Measurements from ENCODE around the gene CSMD2.
A peak's percentile ranks its signal among the peaks of the same experiment; 100 is the strongest.

Gene CSMD2

DNA sequence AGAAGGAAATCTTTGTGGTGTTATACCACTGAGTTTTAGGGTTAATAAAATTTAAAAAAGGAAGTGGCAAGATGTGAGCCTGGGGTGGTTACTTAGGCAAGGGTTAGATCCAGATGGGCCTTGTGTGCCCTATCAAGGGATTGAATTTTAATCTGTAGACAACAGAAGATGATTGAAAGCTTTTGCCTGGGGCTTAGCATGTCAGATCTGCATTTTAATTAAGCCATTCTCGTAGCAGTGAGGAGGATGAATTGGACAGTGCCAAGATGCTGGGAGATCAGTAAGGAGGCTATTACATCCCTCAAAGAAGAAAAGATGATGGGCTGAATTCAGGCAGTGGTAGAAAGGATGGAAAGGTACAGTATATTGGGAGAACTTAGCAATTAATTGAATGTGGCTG lies 258.9 kb downstream of the CSMD2 start:
- no peak for DNase-seq (ENCODE audit: low read depth, low spot score)

DNA sequence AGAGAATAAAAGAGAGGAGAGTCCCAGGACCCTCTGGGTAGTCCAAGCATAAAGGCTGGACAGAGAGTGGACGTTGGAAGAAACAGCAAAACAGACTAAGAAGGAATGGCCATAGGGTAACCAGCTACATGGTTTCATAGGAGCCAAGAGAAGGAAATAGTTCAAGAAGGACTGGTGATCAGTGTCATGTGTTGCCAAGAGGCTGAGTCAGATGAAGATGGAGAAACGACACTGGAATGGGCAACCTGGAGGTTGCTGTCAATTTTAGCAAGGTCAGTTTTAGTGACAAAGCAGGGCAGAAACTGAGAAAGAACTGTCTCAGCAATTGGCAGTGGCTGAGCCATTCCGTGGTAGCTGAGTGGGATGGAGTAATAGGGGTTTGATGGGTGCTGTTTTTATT lies 259.8 kb downstream of the CSMD2 start:
- DNase-seq (ENCODE audit: low read depth, low spot score): no peak

GRCh38 chr1:33903210-33903589 lies 261.8 kb downstream of the CSMD2 start:
- no peak for DNase-seq (ENCODE audit: low read depth, low spot score)

GRCh38 chr1:33902486-33903209 lies 262.4 kb downstream of the CSMD2 start:
- no peak for DNase-seq (ENCODE audit: low read depth, low spot score)

- no peak for DNase-seq (ENCODE audit: low read depth, low spot score)
Observed at GRCh38 chr1:33899746-33900145, 265.3 kb downstream of the CSMD2 start.

DNA sequence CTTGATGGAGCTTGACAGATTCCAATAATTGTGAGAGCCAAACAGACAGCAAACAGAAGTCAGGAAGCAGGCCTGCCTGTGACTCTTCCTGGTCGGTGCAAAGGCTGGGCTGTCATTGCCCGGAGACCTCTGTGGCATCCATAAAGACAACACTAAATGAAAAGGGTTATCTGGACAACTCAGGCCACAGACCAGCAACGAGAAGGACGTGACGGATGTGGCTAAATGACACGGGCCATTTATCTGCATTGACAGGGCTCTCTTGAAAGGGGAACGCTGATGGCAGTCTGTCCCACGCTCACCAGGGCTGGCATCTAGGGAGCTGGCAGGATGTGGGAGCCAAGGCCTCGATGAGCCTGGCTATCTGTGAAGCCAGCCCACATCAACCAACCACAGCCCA lies 266.1 kb downstream of the CSMD2 start:
- no peak for DNase-seq (ENCODE audit: low read depth, low spot score)

GRCh38 chr1:33898406-33898805 lies 266.6 kb downstream of the CSMD2 start:
- DNase-seq (ENCODE audit: low read depth, low spot score): no peak

DNA sequence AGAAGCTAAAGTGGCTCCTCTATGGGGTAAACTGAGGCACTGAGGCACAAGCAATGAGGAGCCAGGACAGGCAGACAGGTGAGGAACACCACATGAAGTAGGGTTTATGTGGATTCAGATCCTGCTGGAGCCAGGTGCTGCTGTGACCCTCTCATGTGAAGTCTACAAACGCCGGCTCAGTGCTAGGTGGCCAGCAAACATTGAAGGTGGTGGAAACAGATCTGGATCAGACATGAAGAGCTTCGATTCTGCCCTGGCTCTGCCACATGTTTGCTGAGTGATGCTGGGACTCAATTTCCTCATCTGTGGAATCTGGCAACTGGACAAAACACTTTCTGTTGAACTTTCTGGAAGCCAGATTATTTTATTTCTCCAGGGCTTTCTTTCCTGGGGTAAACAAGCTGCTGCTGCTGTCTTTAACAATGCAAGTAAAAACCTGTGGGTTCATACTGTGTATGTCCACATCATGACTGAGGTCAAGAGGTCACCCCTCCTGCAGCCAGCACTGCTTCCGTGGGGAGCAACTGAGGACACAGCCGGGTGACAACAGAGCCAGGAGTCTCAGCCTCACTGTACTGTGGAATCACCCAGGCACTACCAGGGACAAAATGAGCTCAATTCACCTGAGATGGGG lies 267.8 kb downstream of the CSMD2 start:
- no peak for DNase-seq (ENCODE audit: low read depth, low spot score)

DNA sequence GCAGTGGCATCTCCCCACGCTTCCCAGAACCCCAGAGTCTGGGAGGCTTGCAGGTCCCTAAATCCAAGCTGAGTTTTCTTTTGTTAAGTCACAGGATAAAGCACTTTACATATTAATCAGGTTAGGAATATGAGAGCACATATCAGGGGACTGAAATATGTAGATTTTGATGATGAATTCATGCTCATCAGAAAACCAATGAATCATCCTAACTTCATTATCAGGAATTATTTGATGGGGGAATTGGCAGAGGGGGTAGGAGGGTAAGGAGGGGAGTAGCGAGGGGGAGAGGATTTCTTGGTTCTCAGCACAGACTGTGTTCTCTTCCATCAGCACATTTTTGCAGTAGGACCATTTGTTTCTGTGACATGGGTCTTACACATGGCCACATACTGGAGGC lies 269.1 kb downstream of the CSMD2 start:
- DNase-seq (ENCODE audit: low read depth, low spot score): no peak

DNA sequence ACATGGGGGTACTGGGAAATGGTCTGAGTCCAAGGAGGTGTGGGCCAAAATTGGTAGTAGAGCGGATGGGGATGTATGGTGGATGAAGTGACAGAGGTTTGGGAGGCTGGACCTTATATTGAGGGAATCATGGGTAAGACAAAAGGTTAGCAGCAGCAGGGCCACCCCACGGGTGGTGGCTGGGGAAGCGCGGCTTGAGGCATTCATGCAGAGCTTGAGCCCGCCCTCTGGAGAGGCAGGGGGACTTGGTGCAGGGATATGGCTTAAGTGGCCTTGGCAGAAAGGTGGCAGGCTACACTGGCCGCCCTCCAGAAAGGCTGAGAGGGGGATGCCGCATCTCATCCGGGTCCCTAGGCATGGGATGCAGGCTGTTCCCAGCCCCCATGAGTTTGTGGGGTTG lies 269.6 kb downstream of the CSMD2 start:
- DNase-seq (ENCODE audit: low read depth, low spot score): peak; percentile 14

- DNase-seq (ENCODE audit: low read depth, low spot score): no peak
Observed at GRCh38 chr1:33893147-33893830, 271.7 kb downstream of the CSMD2 start.

- DNase-seq (ENCODE audit: low read depth, low spot score): peak; percentile 3
Observed at GRCh38 chr1:33886496-33886895, 278.5 kb downstream of the CSMD2 start.

DNA sequence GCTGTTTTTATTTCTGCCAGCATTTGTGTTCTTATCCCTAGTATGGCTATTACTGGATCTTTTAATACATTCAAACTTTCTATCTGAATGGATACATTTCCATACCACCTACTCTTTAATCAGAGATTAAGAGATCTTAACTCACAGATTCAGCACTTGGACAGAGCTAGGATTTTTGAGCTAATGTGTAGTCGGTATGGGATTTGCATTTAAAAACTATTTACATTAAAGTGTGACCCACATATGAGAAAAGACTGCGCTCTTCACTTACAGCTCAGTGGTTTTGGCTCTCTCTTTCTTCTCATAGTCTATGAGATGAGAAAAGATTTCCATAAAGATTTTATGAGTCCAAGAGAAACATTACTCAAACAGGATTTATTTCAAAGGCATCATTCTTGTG lies 284.7 kb downstream of the CSMD2 start:
- no peak for DNase-seq (ENCODE audit: low read depth, low spot score)

GRCh38 chr1:33878392-33878791 lies 286.6 kb downstream of the CSMD2 start:
- DNase-seq (ENCODE audit: low read depth, low spot score): no peak

DNA sequence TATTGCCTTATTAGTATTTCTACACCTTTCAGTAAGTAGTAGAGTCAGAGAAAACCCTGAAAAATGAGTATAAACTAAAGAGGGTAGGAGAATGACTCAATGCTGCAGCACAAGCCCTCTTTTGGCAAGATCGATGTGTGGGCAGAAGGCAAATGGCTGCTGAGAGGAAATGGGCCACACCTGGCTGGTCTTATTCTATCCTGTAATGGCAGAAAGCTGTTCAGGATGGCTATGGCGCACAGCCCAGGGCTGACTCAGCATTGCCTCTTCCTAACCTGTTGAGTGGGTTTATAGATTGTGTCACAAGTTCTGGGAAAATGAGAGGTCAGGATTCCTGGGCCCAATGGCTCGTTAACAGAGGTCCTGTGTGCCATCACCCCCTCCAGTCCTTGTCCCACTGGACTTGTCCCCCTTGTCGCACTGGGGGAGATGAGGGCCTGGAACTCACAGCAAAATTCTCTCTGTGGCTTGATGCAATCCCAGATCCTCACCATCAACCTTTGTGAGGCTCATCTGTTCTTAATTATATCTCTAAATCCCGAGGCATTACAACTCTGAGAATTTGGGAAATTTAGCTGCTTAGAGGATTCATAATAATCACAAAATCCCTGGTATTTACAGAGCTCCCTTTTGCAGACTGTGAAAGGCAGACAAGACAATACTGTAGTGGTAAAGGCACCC lies 287.9 kb downstream of the CSMD2 start:
- no peak for DNase-seq (ENCODE audit: low read depth, low spot score)

DNA sequence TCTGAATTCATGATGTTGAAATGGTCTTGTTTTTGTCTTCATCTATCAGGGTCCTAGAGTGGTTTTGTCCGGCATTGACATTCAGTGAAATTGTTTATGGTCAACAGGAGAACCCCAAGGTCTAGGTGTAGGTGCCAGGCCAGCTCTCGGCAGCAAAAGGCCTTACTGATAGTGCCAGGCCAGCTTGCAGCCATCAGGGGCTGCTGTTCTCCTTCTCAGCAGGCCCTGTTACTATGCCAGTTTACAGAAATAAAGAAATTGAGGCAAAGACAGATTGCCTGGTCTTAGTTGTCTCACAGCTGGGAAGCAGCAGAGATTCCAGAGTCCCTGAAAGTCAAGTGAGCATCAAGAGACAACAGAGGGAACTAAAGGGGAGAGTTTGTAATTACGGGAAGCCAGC lies 289.2 kb downstream of the CSMD2 start:
- DNase-seq (ENCODE audit: low read depth, low spot score): no peak

DNA sequence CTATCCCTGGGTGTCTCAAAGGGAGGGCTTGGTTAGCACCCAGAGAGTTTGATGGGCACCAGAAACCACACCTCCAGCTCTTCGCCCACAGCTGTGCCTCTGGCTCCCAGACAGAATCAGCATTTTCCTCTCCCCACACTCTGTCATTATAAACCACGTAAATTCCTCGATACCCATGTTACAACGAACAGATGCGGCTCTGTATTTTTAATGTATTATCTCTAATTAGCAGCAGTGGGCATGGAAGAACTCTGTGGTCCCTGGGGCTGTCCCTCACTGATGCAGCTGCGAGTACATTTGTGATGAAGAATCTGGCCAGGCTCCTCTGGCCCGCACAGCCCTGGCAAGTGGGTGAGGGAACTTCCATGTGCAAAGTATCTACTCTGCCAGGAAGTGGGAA lies 290.4 kb downstream of the CSMD2 start:
- DNase-seq (ENCODE audit: low read depth, low spot score): no peak

- no peak for DNase-seq (ENCODE audit: low read depth, low spot score)
Observed at GRCh38 chr1:33872683-33873082, 292.3 kb downstream of the CSMD2 start.

DNA sequence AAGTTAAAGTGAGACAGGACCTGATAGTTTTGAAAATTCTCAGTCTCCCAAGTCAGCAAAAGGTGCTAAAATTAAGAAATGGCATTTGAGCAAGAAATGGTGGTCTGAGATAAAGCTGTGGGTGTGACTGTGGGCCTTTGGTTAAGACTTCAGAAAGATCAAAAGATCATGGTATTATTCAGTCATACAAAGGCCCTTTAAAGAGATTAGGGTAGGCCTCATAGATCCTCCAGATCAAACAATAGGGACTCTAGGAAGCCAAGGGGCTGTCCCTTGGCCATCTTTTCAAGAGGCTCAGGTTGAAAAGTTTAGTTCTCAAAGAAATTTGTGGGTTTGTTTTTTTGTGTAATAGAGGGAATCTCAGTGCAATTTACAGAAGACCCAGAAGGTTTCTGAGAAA lies 292.8 kb downstream of the CSMD2 start:
- DNase-seq (ENCODE audit: low read depth, low spot score): no peak

DNA sequence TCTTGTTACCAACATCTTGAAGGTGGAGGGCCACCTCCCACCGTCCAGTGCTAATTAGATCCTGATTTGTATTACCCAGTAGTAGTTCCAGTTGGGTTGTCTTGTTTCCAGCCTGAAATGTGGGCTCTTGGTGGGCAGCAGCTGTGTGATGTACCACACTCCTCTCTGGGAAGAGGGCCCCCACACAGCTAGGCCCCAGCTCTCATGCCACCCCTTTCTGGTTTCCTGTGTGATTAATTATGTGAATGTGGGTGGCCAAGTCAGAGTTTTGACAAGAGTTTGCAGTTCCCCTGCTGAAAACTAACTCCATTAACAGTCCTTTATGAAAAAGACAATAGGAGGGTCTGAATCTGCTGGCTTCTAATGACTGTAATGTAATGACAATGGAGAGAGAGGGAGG lies 297.3 kb downstream of the CSMD2 start:
- DNase-seq (ENCODE audit: low read depth, low spot score): no peak

GRCh38 chr1:33866281-33866680 lies 298.7 kb downstream of the CSMD2 start:
- DNase-seq (ENCODE audit: low read depth, low spot score): no peak

Data from ELF-1 (cell line).